Effector CD4-positive, alpha-beta T cell (primary cell): Measurements from ENCODE around the gene TTLL10.
A peak's percentile ranks its signal among the peaks of the same experiment; 100 is the strongest.
"Not testable (repeated sequence)": the region's sequence is repeated elsewhere in the genome, so short reads cannot be mapped to it uniquely, and the experiment has no call there.

Source experiments
- DNase-seq: peaks from one replicate; pipeline ENCODE4 v3.0.0-alpha.2; 2020

The TTLL10 gene

GRCh38 chr1:1141244-1141910, 32.3 kb upstream of the TTLL10 start:
- no peak for DNase-seq

GRCh38 chr1:1141911-1142250, 31.8 kb upstream of the TTLL10 start:
- no peak for DNase-seq

DNA sequence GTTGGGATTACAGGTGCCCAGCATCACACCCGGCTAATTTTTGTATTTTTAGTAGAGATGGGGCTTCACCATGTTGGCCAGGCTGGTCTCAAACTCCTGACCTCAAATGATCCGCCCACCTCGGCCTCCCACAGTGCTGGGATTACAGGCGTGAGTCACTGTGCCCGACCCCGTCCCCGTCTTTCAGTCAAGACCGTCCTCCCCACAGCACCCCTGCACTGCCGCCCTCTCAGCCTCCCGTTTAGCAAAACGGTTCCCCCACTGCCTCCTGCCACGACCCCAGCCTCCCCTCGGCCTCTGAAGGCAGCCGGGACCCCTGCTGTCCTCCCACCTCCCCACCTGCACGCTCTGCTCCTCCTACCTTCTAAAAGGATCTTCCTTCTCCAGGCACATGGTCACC, 31.3 kb upstream of the TTLL10 start:
- not testable (repeated sequence) for DNase-seq

DNA sequence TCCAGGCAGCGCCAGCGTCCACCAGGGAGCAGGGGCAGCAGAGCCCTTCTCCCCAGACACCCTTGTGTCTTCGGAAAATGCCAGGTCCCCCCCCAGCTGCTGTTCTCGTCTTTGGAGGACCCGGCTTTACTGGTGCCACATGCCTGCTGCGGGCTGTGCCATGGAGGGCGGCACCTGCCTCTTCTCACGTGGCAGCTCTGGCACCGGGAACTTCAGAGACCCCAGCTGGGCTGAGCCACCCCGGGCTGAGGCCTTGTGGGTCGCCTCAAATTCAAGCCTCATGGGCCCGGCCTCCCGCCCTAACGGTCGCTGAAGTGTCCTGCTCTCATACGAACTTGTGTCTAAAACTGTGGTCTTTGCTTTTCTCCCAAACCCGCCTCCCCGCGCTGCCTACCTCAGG, 30.8 kb upstream of the TTLL10 start:
- no peak for DNase-seq

- no peak for DNase-seq
Measured at GRCh38 chr1:1143636-1144035, 30.0 kb upstream of the TTLL10 start.

- DNase-seq: peak; percentile 47
Measured at GRCh38 chr1:1144122-1144842, 29.4 kb upstream of the TTLL10 start.

DNA sequence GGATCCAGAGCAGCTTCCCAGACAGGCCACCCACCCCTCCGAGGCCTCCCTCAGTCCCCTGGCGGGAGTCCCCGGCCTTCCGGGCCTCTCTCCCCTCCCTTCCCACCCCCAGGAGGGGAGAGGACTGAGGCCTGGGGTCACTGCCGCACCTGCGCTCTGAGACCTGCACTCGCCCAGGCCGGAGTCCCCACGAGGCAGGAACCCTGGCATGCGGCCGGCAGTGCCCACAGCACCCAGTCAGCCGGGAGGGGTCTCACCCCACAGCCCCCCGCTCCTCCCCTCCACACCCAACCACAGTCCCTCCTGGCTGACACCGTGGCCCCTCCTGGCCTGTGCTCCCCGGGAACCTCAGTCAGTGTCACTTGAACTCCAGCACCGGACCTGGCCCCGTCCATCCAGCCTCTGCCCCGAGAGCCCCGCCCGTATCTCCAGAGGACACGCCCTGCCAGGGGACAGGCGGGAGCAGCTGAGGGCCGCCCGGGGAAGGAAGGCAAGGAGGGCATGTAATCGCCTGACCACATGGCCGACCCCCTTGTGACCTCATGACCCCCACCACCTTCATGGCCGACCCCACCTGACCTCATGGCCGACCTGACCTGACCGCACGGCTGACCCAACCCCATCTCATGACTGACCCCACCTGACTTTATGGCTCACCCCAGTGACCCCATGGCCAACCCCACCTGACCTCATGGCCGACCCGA, 28.7 kb upstream of the TTLL10 start:
- no peak for DNase-seq

DNA sequence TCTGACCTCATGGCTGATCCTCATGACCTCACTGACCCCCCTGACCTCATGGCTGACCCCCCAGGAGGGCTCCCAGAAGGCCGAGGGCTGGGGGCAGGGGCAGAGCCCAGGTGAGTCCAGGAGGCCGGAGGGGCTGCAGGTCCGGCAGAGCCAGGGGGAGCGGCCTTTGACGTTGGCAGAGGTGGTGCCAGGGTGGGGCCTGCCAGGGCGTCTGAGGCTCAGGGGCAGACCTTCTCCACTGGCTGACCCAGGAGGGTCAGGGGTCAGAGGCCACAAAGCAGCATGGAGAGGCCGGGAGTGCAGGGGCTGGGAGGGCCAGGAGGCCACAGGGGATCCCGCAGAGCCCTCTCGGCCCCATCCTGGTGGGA, 28.1 kb upstream of the TTLL10 start:
- DNase-seq: no peak

- DNase-seq: no peak
Measured at GRCh38 chr1:1146026-1146425, 27.7 kb upstream of the TTLL10 start.

- DNase-seq: no peak
Measured at GRCh38 chr1:1146596-1146995, 27.1 kb upstream of the TTLL10 start.

DNA sequence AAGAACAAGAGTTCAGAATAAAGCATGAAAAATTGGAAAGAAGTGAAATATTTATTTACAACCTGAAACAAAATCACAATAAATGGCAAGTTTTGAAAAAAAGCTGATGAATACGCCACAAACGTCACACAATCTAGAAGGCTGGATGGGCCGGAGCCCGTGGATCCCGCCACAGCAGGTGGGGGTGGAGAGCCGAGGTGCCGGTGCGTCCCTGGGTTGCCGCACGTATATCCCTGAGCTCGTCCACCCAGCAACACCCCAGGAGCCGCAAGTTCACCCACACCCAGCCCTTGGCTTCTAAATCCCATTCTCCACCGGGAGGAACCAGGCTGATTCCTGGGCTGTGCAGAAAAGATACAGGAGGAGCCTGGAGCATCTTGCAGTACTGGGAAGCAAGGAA, 25.6 kb upstream of the TTLL10 start:
- DNase-seq: no peak

DNA sequence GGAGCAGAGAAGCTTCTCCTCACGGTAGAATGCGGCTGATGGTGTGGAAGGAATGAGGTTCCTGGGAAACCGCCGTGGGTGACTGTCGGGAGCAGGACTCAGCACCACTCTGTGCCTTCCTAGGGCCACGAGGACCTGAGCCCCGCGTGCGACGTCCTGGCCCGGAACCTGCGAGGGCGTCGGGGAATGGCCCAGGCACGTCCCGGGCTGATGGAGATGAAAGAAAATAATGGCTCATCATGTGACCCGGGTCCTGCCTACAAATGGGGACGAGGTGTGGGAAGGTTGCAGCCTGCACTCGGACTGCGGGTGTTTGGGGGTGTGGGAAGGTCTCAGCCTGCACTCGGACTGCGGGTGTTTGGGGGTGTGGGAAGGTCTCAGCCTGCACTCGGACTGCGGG, 25.1 kb upstream of the TTLL10 start:
- no peak for DNase-seq

DNA sequence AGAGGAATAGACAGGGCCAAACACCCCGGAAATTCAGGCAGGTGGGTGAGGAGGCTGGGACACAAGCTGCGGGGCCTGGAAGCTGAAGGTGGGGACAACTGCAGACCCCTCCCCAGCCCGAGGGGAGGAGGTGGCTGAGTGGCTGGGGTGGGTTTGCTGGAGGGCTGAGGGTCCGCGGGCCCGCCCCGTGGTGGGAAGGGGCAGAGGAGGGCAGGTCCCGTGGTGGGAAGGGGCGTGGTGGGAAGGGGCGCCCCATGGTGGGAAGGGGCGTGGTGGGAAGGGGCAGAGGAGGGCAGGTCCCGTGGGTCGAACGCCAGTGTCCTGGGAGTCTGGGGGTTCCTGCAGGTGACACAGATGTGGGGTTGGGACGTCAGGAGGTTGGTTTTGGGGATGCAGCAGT, 24.3 kb upstream of the TTLL10 start:
- DNase-seq: no peak

GRCh38 chr1:1150100-1150499, 23.6 kb upstream of the TTLL10 start:
- DNase-seq: no peak

DNA sequence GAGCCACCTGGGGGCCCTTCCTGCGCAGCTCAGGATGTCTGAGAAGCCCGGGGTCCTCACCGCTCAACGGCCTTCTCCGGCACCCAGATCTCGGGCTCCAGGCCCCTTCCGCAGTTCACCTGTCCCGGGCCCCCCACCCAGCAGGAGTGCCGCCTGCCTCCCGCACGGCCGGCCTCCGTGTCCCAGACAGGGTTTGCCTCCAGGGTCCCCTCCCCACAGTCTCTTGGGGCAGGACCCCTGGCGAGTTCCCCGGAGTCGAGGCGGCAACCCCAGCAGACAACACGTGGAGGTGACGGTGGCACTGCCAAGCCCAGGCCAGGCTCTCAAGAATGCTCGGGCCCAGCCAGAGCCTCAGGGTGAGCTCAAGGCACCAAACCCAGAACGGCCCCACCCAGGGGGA, 22.4 kb upstream of the TTLL10 start:
- no peak for DNase-seq

DNA sequence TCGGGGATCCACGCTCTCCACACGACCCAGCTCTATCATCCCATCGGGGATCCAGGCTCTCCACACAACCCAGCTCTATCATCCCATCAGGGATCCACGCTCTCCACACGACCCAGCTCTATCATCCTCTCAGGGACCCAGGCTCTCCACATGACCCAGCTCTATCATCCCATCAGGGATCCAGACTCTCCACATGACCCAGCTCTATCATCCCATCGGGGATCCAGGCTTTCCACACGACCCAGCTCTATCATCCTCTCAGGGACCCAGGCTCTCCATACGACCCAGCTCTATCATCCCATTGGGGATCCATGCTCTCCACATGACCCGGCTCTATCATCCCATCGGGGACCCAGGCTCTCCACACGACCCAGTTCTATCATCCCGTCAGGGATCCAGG, 21.2 kb upstream of the TTLL10 start:
- not testable (repeated sequence) for DNase-seq

GRCh38 chr1:1153215-1153614, 20.5 kb upstream of the TTLL10 start:
- not testable (repeated sequence) for DNase-seq

- no peak for DNase-seq
Measured at GRCh38 chr1:1153874-1154273, 19.8 kb upstream of the TTLL10 start.

DNA sequence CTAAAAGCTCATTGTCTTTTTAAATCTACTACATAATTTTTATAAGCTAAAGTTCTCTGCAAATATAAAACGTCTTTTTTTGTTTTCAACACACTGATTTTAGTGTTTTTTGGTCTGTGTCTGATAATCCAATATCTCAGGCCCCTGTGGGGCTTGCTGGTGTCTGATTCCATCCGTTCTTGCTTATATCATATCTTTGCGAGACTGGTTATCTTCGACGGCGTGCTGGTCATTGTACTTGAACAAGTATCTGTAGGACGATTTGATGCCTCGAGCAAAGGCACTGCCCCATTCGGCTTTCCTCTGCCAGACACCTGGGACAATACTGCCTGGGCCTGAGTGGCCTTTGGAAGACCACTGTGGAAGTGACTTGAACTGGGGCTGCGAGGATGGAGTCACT, 18.4 kb upstream of the TTLL10 start:
- DNase-seq: no peak

- no peak for DNase-seq
Measured at GRCh38 chr1:1156140-1157032, 17.3 kb upstream of the TTLL10 start.

DNA sequence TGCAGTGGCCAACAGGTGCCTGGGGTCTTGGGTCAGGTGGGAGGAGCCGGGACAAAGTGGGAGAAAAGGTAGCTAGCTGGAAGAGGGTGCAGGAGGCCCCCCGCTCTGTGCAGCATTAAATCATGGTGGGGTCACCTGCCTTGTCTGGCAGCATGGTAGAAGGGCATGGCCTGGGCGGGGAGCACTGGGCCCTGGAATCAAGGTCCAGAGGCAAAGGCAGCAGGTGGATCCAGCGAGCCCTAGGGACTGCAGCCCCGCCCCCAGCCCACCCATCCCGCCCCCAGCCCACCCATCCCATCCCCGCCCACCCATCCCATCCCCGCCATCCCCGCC, 16.7 kb upstream of the TTLL10 start:
- no peak for DNase-seq

- DNase-seq: peak; percentile 31
Measured at GRCh38 chr1:1157426-1157913, 16.2 kb upstream of the TTLL10 start.
